ENCODE measurements around the gene GALNT2. TPM values are rescaled to one million over a fixed set of nuclear protein-coding genes. Genes with fewer than 3 reads are reported as not detected.
A peak's percentile ranks its signal among the peaks of the same experiment; 100 is the strongest.

The GALNT2 gene
- total RNA-seq, 1 experiment from 2014 or later = 99.1 TPM

GRCh38 chr1:230140221-230141020, 73.4 kb downstream of the GALNT2 start:
- Histone ChIP-seq H3K4me3 (ENCODE audit: insufficient read depth, low read depth, low read length) (no peak overlapping the region), H3K27me3 (ENCODE audit: control insufficient read depth, insufficient read depth, low read length) (no peaks in the 10 kb centered on the region), H3K36me3 (replicated peaks; ENCODE audit: control insufficient read depth, insufficient read depth, low read length) (no peaks in the 10 kb centered on the region)
- no peak for DNase-seq

DNA sequence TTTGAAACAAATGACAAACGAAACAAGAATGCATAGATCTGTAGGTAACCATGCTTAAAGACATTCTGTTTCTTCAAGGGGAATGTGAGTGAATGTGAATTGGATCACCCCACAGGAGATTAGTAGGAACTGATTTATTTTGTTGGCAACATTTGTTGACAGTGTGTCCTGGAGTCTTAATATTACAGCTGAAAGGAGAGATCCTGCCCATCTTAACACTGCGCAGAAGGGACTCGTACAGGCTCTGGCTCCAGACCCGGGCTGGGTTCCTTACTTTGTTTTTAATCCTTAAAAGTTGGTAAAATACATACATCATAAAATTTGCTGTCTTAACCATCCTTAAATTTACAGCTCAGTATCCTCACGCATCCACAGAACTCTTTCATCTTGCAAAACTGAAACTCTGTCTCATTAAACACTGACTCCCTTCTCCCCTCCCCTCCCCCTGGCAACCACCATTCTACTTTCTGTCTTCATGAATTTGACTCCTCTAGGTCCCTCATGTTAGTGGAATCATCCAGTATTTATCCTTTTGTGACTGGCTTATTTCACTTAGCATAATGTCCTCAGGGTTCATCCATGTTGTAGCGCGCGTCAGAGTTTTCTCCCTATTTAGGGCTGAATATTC, 74.1 kb downstream of the GALNT2 start:
- H3K27me3 ChIP-seq (ENCODE audit: control insufficient read depth, insufficient read depth, low read length) = no peaks in the 10 kb centered on the region
- H3K36me3 ChIP-seq (replicated peaks; ENCODE audit: control insufficient read depth, insufficient read depth, low read length) = no peaks in the 10 kb centered on the region
- DNase-seq = no peak
- no peak overlapping the region for H3K4me3 ChIP-seq (ENCODE audit: insufficient read depth, low read depth, low read length)

GRCh38 chr1:230141797-230142607, 75.0 kb downstream of the GALNT2 start:
- Histone ChIP-seq H3K36me3 (replicated peaks; ENCODE audit: control insufficient read depth, insufficient read depth, low read length) (no peaks in the 10 kb centered on the region), H3K27me3 (ENCODE audit: control insufficient read depth, insufficient read depth, low read length) (no peaks in the 10 kb centered on the region), H3K4me3 (ENCODE audit: insufficient read depth, low read depth, low read length) (no peak overlapping the region)
- DNase-seq = peak; percentile 61

GRCh38 chr1:230142608-230143210, 75.7 kb downstream of the GALNT2 start:
- H3K36me3 ChIP-seq (replicated peaks; ENCODE audit: control insufficient read depth, insufficient read depth, low read length) = no peaks in the 10 kb centered on the region
- no peak overlapping the region for H3K4me3 ChIP-seq (ENCODE audit: insufficient read depth, low read depth, low read length)
- DNase-seq = no peak
- H3K27me3 ChIP-seq (ENCODE audit: control insufficient read depth, insufficient read depth, low read length) = no peaks in the 10 kb centered on the region

GRCh38 chr1:230143534-230143933, 76.5 kb downstream of the GALNT2 start:
- no peak for DNase-seq

GRCh38 chr1:230144010-230144614, 77.1 kb downstream of the GALNT2 start:
- Histone ChIP-seq H3K36me3 (replicated peaks; ENCODE audit: control insufficient read depth, insufficient read depth, low read length) (no peaks in the 10 kb centered on the region), H3K4me3 (ENCODE audit: insufficient read depth, low read depth, low read length) (no peak overlapping the region), H3K27me3 (ENCODE audit: control insufficient read depth, insufficient read depth, low read length) (no peaks in the 10 kb centered on the region)
- DNase-seq = no peak

More at GRCh38 chr1:230143534-230143933, 76.5 kb downstream of the GALNT2 start:
- H3K4me3 ChIP-seq (ENCODE audit: insufficient read depth, low read depth, low read length) = no peak overlapping the region
- no peaks in the 10 kb centered on the region for H3K27me3 ChIP-seq (ENCODE audit: control insufficient read depth, insufficient read depth, low read length)
- no peaks in the 10 kb centered on the region for H3K36me3 ChIP-seq (replicated peaks; ENCODE audit: control insufficient read depth, insufficient read depth, low read length)

GRCh38 chr1:230144758-230145504, 77.9 kb downstream of the GALNT2 start:
- no peak for DNase-seq
- no peak overlapping the region for H3K4me3 ChIP-seq (ENCODE audit: insufficient read depth, low read depth, low read length)
- no peaks in the 10 kb centered on the region for H3K27me3 ChIP-seq (ENCODE audit: control insufficient read depth, insufficient read depth, low read length)
- no peaks in the 10 kb centered on the region for H3K36me3 ChIP-seq (replicated peaks; ENCODE audit: control insufficient read depth, insufficient read depth, low read length)

DNA sequence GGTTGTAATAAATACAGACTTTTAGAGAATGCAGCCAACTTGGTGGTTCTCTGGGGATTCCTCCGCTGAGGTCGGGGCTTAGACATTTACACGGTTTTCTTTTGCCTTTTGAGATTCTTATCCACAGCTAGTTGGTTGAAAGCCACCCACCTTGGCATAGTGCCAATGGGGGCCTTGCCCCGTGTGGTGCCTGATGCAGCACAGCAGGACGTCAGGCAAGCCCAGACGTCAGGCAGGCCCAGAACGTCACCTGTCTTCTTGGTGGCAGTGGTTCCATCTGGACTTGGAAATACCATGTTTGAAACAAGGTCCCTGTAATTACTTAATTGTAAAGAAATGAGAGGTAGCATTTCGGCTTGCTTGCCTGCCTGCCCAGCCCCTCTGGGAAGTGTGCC, 78.5 kb downstream of the GALNT2 start:
- H3K36me3 ChIP-seq (replicated peaks; ENCODE audit: control insufficient read depth, insufficient read depth, low read length) = no peaks in the 10 kb centered on the region
- H3K27me3 ChIP-seq (ENCODE audit: control insufficient read depth, insufficient read depth, low read length) = no peaks in the 10 kb centered on the region
- DNase-seq = no peak
- H3K4me3 ChIP-seq (ENCODE audit: insufficient read depth, low read depth, low read length) = no peak overlapping the region

DNA sequence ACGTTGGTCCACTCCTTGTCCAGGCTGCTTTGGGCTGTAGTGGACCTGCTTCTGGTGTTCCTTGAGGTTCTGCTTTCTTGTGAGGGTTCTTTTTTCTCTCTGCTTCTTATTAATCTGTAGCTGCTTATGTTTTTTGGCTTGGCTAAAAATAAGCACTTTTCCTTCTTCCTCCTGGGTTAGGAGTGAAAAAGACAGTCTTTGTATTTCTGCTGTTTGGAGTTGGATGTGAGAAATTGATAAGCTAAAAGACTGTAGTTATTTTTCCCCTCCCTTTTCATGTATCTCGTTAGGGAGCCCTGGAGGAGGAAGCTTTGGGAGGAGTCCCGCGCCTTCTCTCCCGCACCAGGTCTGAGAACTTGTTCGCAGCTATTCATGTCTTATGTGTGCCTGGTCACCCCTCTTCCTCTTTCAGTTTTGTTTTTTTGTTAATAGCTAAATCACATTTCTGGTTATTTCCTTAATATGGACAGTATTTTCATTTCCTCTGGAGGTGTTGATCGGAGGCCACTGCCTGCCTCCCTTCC, 79.0 kb downstream of the GALNT2 start:
- no peak for DNase-seq

GRCh38 chr1:230146709-230147108, 79.7 kb downstream of the GALNT2 start:
- no peaks in the 10 kb centered on the region for H3K36me3 ChIP-seq (replicated peaks; ENCODE audit: control insufficient read depth, insufficient read depth, low read length)
- no peak overlapping the region for H3K4me3 ChIP-seq (ENCODE audit: insufficient read depth, low read depth, low read length)
- no peaks in the 10 kb centered on the region for H3K27me3 ChIP-seq (ENCODE audit: control insufficient read depth, insufficient read depth, low read length)
- DNase-seq = no peak

More for the DNA sequence above, 79.0 kb downstream of the GALNT2 start:
- H3K27me3 ChIP-seq (ENCODE audit: control insufficient read depth, insufficient read depth, low read length) = no peaks in the 10 kb centered on the region
- no peak overlapping the region for H3K4me3 ChIP-seq (ENCODE audit: insufficient read depth, low read depth, low read length)
- no peaks in the 10 kb centered on the region for H3K36me3 ChIP-seq (replicated peaks; ENCODE audit: control insufficient read depth, insufficient read depth, low read length)

DNA sequence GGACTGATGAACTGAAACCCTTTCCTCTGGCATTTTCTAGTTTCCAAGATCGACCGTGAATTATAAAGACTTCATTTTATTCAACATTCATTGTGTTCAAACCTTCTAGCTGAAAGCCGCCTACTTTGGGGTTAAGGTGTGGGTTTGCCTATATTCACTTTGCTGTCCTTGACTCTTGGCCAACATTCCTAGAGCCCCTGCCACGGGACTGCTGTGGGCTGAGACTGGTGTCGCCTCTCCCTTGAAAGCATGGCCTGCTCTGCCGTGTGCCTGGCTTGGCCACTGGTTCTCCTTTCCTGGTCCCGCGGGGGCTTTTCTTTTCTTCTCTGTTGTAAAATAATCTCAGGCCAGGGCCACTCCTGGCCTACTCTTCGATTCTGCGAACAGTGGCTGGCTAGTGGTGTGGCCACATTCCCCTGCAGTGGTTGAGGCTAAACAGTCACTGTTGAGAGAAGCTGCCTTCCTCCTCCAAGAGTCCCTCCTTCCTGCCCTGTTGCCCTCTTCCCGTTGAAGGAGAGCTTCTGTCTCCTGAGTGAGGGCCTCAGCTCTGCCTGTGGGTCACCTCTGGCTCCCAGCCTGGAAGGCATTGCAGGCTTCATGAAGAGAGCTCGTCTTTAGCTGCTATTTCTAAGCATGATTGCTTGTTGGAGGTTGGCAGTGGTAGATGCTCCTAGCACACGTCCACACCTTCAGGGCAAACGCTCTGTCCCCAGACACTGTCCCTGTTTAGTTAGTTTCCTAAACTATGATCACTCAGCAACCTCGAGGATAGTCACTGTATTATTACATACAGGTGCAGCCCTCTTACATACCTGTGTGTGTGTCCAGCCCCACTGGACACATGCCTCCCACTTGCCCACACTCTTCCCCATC, 80.5 kb downstream of the GALNT2 start:
- no peak for DNase-seq
- Histone ChIP-seq H3K27me3 (ENCODE audit: control insufficient read depth, insufficient read depth, low read length) (no peaks in the 10 kb centered on the region), H3K4me3 (ENCODE audit: insufficient read depth, low read depth, low read length) (no peak overlapping the region), H3K36me3 (replicated peaks; ENCODE audit: control insufficient read depth, insufficient read depth, low read length) (no peaks in the 10 kb centered on the region)

- DNase-seq = no peak
- Histone ChIP-seq H3K4me3 (ENCODE audit: insufficient read depth, low read depth, low read length) (no peak overlapping the region), H3K36me3 (replicated peaks; ENCODE audit: control insufficient read depth, insufficient read depth, low read length) (no peaks in the 10 kb centered on the region), H3K27me3 (ENCODE audit: control insufficient read depth, insufficient read depth, low read length) (no peaks in the 10 kb centered on the region)
Measured at GRCh38 chr1:230148126-230148652, 81.2 kb downstream of the GALNT2 start.
